Nephron (organoid): ENCODE results near the gene PIH1D2.
"Not testable (repeated sequence)": the region's sequence is repeated elsewhere in the genome, so short reads cannot be mapped to it uniquely, and the experiment has no call there.

Experiments used
- H3K27ac Mint-ChIP-seq, 3 experiments: 2 replicates each; pipeline ENCODE4 v1.8.0; 2020; ENCODE audit warnings: mixed read lengths in 3 of 3, mild to moderate bottlenecking in 2 of 3, moderate library complexity in 1 of 3
- H3K27me3 Mint-ChIP-seq: 2 replicates; pipeline ENCODE4 v1.8.0; 2021; ENCODE audit warnings: low read depth, mild to moderate bottlenecking, moderate library complexity, mixed read lengths
- H3K36me3 Mint-ChIP-seq: 2 replicates; pipeline ENCODE4 v1.8.0; 2020; ENCODE audit warnings: low read depth, mixed read lengths
- H3K4me1 Mint-ChIP-seq: 2 replicates; pipeline ENCODE4 v1.8.0; 2020; ENCODE audit warnings: mixed read lengths
- H3K4me3 Mint-ChIP-seq, 3 experiments: 2 replicates each; pipeline ENCODE4 v1.8.0; 2020; ENCODE audit warnings: mild to moderate bottlenecking in 3 of 3, mixed read lengths in 3 of 3, moderate library complexity in 2 of 3
- H3K9me3 Mint-ChIP-seq: 2 replicates; pipeline ENCODE4 v1.8.0; 2020; ENCODE audit warnings: mixed read lengths
- CTCF ChIP-seq, 3 experiments: fragments of 200-600 bp; sonication (generic); IDR thresholded peaks; one replicate each; pipeline ENCODE4 v1.5.0; 2021; ENCODE audit warnings: antibody characterized with exemption in 3 of 3; ENCODE audit not compliant: unreplicated experiment in 3 of 3

The PIH1D2 gene

GRCh38 chr11:112049777-112050176 is 24.0 kb downstream of the PIH1D2 start:
- Mint-ChIP-seq H3K9me3 (peaks cover 7% of the 10 kb centered on the region), H3K4me1 (no peaks in the 10 kb centered on the region), H3K4me3 (no peak overlapping the region), H3K27ac (no peak overlapping the region), H3K36me3 (peaks cover 90% of the 10 kb centered on the region), H3K27me3 (no peaks in the 10 kb centered on the region)
- no peak for TF ChIP-seq CTCF (IDR thresholded peaks at IDR 0.05; ENCODE audit: unreplicated experiment in 3 of 3)

GRCh38 chr11:112048256-112048655 is 25.6 kb downstream of the PIH1D2 start:
- peaks cover 93% of the 10 kb centered on the region for H3K36me3 Mint-ChIP-seq
- not testable (repeated sequence) for H3K27ac Mint-ChIP-seq, H3K4me3 Mint-ChIP-seq, H3K9me3 Mint-ChIP-seq, H3K27me3 Mint-ChIP-seq, H3K4me1 Mint-ChIP-seq

GRCh38 chr11:112046647-112047046 is 27.2 kb downstream of the PIH1D2 start:
- H3K4me3 Mint-ChIP-seq, H3K27me3 Mint-ChIP-seq, H3K4me1 Mint-ChIP-seq, H3K27ac Mint-ChIP-seq, H3K9me3 Mint-ChIP-seq: not testable (repeated sequence)
- peaks cover 93% of the 10 kb centered on the region for H3K36me3 Mint-ChIP-seq

GRCh38 chr11:112044961-112045360 is 28.9 kb downstream of the PIH1D2 start:
- Mint-ChIP-seq H3K36me3 (peaks cover 88% of the 10 kb centered on the region), H3K27ac (no peak overlapping the region), H3K4me1 (no peaks in the 10 kb centered on the region), H3K9me3 (peaks cover 7% of the 10 kb centered on the region), H3K4me3 (no peak overlapping the region), H3K27me3 (no peaks in the 10 kb centered on the region)
- TF ChIP-seq CTCF (IDR thresholded peaks at IDR 0.05; ENCODE audit: unreplicated experiment in 3 of 3), result no peak

GRCh38 chr11:112042961-112043304 is 30.9 kb downstream of the PIH1D2 start:
- H3K9me3 Mint-ChIP-seq, result peaks cover 4% of the 10 kb centered on the region
- H3K27me3 Mint-ChIP-seq, result no peaks in the 10 kb centered on the region
- no peak for TF ChIP-seq CTCF (IDR thresholded peaks at IDR 0.05; ENCODE audit: unreplicated experiment in 3 of 3)
- H3K4me3 Mint-ChIP-seq, result no peak overlapping the region
- peaks cover 85% of the 10 kb centered on the region for H3K36me3 Mint-ChIP-seq
- no peaks in the 10 kb centered on the region for H3K4me1 Mint-ChIP-seq
- H3K27ac Mint-ChIP-seq, result no peak overlapping the region

- peaks cover 84% of the 10 kb centered on the region for H3K36me3 Mint-ChIP-seq
- no peak overlapping the region for H3K27ac Mint-ChIP-seq
- H3K9me3 Mint-ChIP-seq, result peaks cover 2% of the 10 kb centered on the region
- H3K4me3 Mint-ChIP-seq, result no peak overlapping the region
- no peaks in the 10 kb centered on the region for H3K27me3 Mint-ChIP-seq
- no peaks in the 10 kb centered on the region for H3K4me1 Mint-ChIP-seq
- no peak for TF ChIP-seq CTCF (IDR thresholded peaks at IDR 0.05; ENCODE audit: unreplicated experiment in 3 of 3)
These were observed 31.5 kb downstream of the PIH1D2 start for GRCh38 chr11:112042161-112042960.

GRCh38 chr11:112037527-112037926 is 36.3 kb downstream of the PIH1D2 start:
- Mint-ChIP-seq H3K4me1 (no peaks in the 10 kb centered on the region), H3K4me3 (no peak overlapping the region), H3K36me3 (peaks cover 71% of the 10 kb centered on the region), H3K27me3 (no peaks in the 10 kb centered on the region), H3K27ac (no peak overlapping the region), H3K9me3 (no peaks in the 10 kb centered on the region)
- TF ChIP-seq CTCF (IDR thresholded peaks at IDR 0.05; ENCODE audit: unreplicated experiment in 3 of 3), result no peak
